ENCODE results near the gene ZSWIM8.

Gene ZSWIM8

GRCh38 chr10:73837072-73837471, 51.7 kb downstream of the ZSWIM8 start:
- no peak for TF ChIP-seq GATA3 (IDR thresholded peaks at IDR 0.05; ENCODE audit: low read depth, low read length)
- no peak for TF ChIP-seq GATA2 (IDR thresholded peaks at IDR 0.05; ENCODE audit: low read depth, low read length)

GRCh38 chr10:73838008-73838567, 52.7 kb downstream of the ZSWIM8 start:
- TF ChIP-seq GATA3 (IDR thresholded peaks at IDR 0.05; ENCODE audit: low read depth, low read length) (no peak), GATA2 (IDR thresholded peaks at IDR 0.05; ENCODE audit: low read depth, low read length) (no peak)

- no peak for TF ChIP-seq GATA2 (IDR thresholded peaks at IDR 0.05; ENCODE audit: low read depth, low read length)
- TF ChIP-seq GATA3 (IDR thresholded peaks at IDR 0.05; ENCODE audit: low read depth, low read length), result no peak
Measured at GRCh38 chr10:73838827-73839226, 53.4 kb downstream of the ZSWIM8 start.

GRCh38 chr10:73839276-73839966, 54.0 kb downstream of the ZSWIM8 start:
- TF ChIP-seq GATA2 (IDR thresholded peaks at IDR 0.05; ENCODE audit: low read depth, low read length), result no peak
- no peak for TF ChIP-seq GATA3 (IDR thresholded peaks at IDR 0.05; ENCODE audit: low read depth, low read length)

GRCh38 chr10:73840056-73840402, 54.6 kb downstream of the ZSWIM8 start:
- TF ChIP-seq GATA3 (IDR thresholded peaks at IDR 0.05; ENCODE audit: low read depth, low read length), result no peak
- no peak for TF ChIP-seq GATA2 (IDR thresholded peaks at IDR 0.05; ENCODE audit: low read depth, low read length)

GRCh38 chr10:73840403-73841060, 55.1 kb downstream of the ZSWIM8 start:
- TF ChIP-seq GATA3 (IDR thresholded peaks at IDR 0.05; ENCODE audit: low read depth, low read length) (no peak), GATA2 (IDR thresholded peaks at IDR 0.05; ENCODE audit: low read depth, low read length) (no peak)

- TF ChIP-seq GATA3 (IDR thresholded peaks at IDR 0.05; ENCODE audit: low read depth, low read length) (no peak), GATA2 (IDR thresholded peaks at IDR 0.05; ENCODE audit: low read depth, low read length) (no peak)
Measured at GRCh38 chr10:73841061-73841421, 55.6 kb downstream of the ZSWIM8 start.

- TF ChIP-seq GATA3 (IDR thresholded peaks at IDR 0.05; ENCODE audit: low read depth, low read length) (no peak), GATA2 (IDR thresholded peaks at IDR 0.05; ENCODE audit: low read depth, low read length) (no peak)
Measured at GRCh38 chr10:73841526-73842285, 56.3 kb downstream of the ZSWIM8 start.

- TF ChIP-seq GATA2 (IDR thresholded peaks at IDR 0.05; ENCODE audit: low read depth, low read length) (no peak), GATA3 (IDR thresholded peaks at IDR 0.05; ENCODE audit: low read depth, low read length) (no peak)
Measured at GRCh38 chr10:73842349-73842748, 56.9 kb downstream of the ZSWIM8 start.

GRCh38 chr10:73843261-73843660, 57.9 kb downstream of the ZSWIM8 start:
- TF ChIP-seq GATA3 (IDR thresholded peaks at IDR 0.05; ENCODE audit: low read depth, low read length) (no peak), GATA2 (IDR thresholded peaks at IDR 0.05; ENCODE audit: low read depth, low read length) (no peak)

- TF ChIP-seq GATA3 (IDR thresholded peaks at IDR 0.05; ENCODE audit: low read depth, low read length) (no peak), GATA2 (IDR thresholded peaks at IDR 0.05; ENCODE audit: low read depth, low read length) (no peak)
Measured at GRCh38 chr10:73847031-73847430, 61.6 kb downstream of the ZSWIM8 start.

GRCh38 chr10:73848821-73849489, 63.5 kb downstream of the ZSWIM8 start:
- no peak for TF ChIP-seq GATA2 (IDR thresholded peaks at IDR 0.05; ENCODE audit: low read depth, low read length)
- TF ChIP-seq GATA3 (IDR thresholded peaks at IDR 0.05; ENCODE audit: low read depth, low read length), result no peak

- no peak for TF ChIP-seq GATA3 (IDR thresholded peaks at IDR 0.05; ENCODE audit: low read depth, low read length)
- no peak for TF ChIP-seq GATA2 (IDR thresholded peaks at IDR 0.05; ENCODE audit: low read depth, low read length)
Measured at GRCh38 chr10:73850211-73850610, 64.8 kb downstream of the ZSWIM8 start.
